Fibroblast of pulmonary artery (primary cell): ENCODE measurements around the gene EVA1A.

Experiments
- DNase-seq: peaks from one replicate; pipeline ENCODE4 v3.0.0-alpha.2; 2010; ENCODE audit warnings: low read depth
- H3K4me3 ChIP-seq: replicated peaks from 2 replicates; pipeline ENCODE4 v1.5.1; 2011; ENCODE audit warnings: low read depth, mild to moderate bottlenecking, control low read depth, low read length, moderate library complexity
- CTCF ChIP-seq: IDR thresholded peaks from 2 replicates; pipeline ENCODE4 v1.5.1; 2011; ENCODE audit warnings: mild to moderate bottlenecking, control low read depth, low read length, inconsistent platforms; ENCODE audit errors: missing control alignments

Gene EVA1A

GRCh38 chr2:75579186-75579585, 18.4 kb upstream of the EVA1A start:
- H3K4me3 ChIP-seq: no peak overlapping the region
- no peak for TF ChIP-seq CTCF
- no peak for DNase-seq

- H3K4me3 ChIP-seq: no peak overlapping the region
- DNase-seq: no peak
- TF ChIP-seq CTCF: no peak
These were observed 16.5 kb upstream of the EVA1A start for GRCh38 chr2:75577280-75577679.

- no peak overlapping the region for H3K4me3 ChIP-seq
- TF ChIP-seq CTCF: no peak
- DNase-seq: no peak
These were observed 13.4 kb upstream of the EVA1A start for GRCh38 chr2:75574106-75574505.

- no peak overlapping the region for H3K4me3 ChIP-seq
- DNase-seq: no peak
- TF ChIP-seq CTCF: no peak
These were observed 12.6 kb upstream of the EVA1A start for GRCh38 chr2:75573145-75573878.

- DNase-seq: no peak
- TF ChIP-seq CTCF: no peak
These were observed 11.1 kb upstream of the EVA1A start for GRCh38 chr2:75571730-75572430.

GRCh38 chr2:75570948-75571729, 10.4 kb upstream of the EVA1A start:
- DNase-seq: no peak
- H3K4me3 ChIP-seq: no peak overlapping the region
- TF ChIP-seq CTCF: no peak

More at GRCh38 chr2:75571730-75572430, 11.1 kb upstream of the EVA1A start:
- H3K4me3 ChIP-seq: no peak overlapping the region
